Osteoblast (primary cell): ENCODE results near the gene PABPC4L. TPM values are rescaled to one million over a fixed set of nuclear protein-coding genes. Genes with fewer than 3 reads are reported as not detected.

Source experiments
- DNase-seq: peaks from one replicate; pipeline ENCODE4 v3.0.0; 2011; ENCODE audit warnings: low spot score, mixed read lengths; ENCODE audit not compliant: insufficient read length; ENCODE audit errors: missing footprints
- H2AFZ ChIP-seq: 2 replicates; pipeline ENCODE4 v1.6.0; 2011; ENCODE audit warnings: mild to moderate bottlenecking, low read length
- H3K27ac ChIP-seq: 2 replicates; pipeline ENCODE4 v1.5.1; 2011; ENCODE audit warnings: mild to moderate bottlenecking, low read depth, low read length, moderate library complexity
- H3K27me3 ChIP-seq: 2 replicates; pipeline ENCODE4 v1.6.0; 2012; ENCODE audit warnings: mild to moderate bottlenecking, control low read depth, inconsistent platforms, low read length, moderate library complexity; ENCODE audit not compliant: insufficient read depth
- H3K36me3 ChIP-seq: 2 replicates; pipeline ENCODE4 v1.5.1; 2011; ENCODE audit warnings: mild to moderate bottlenecking, low read length, control low read depth, moderate library complexity; ENCODE audit not compliant: insufficient read depth
- H3K4me1 ChIP-seq: 2 replicates; pipeline ENCODE4 v1.5.1; 2011; ENCODE audit warnings: mild to moderate bottlenecking, low read length, control low read depth, moderate library complexity; ENCODE audit not compliant: insufficient read depth
- H3K4me2 ChIP-seq: 2 replicates; pipeline ENCODE4 v1.6.0; 2011; ENCODE audit warnings: mild to moderate bottlenecking, low read length; ENCODE audit not compliant: insufficient read depth
- H3K4me3 ChIP-seq: fragments of 200-600 bp; sonication (generic); 3 replicates; pipeline ENCODE4 v1.5.1; 2012; ENCODE audit warnings: mild to moderate bottlenecking, low read length, inconsistent platforms; ENCODE audit not compliant: insufficient read depth
- H3K79me2 ChIP-seq: 2 replicates; pipeline ENCODE4 v1.6.0; 2012; ENCODE audit warnings: mild to moderate bottlenecking, low read length, control low read depth, inconsistent platforms; ENCODE audit not compliant: insufficient read depth
- H3K9me3 ChIP-seq: 2 replicates; pipeline ENCODE4 v1.5.1; 2011; ENCODE audit warnings: low read depth, low read length, control low read depth
- H4K20me1 ChIP-seq: 2 replicates; pipeline ENCODE4 v1.6.0; 2012; ENCODE audit warnings: mild to moderate bottlenecking, low read length, control low read depth; ENCODE audit not compliant: insufficient read depth
- total RNA-seq: library from RNA; depleted of rRNA; stranded (reverse); fragments of >200 nt; gene quantifications from 2 replicates; pipeline ENCODE4 v1.2.3, GENCODE V29; 2012
- TF ChIP-seq, protein P1 (sequence below): IDR thresholded peaks from 2 replicates; pipeline ENCODE4 v1.5.1; 2011; ENCODE audit warnings: mild to moderate bottlenecking, low read depth, low read length, moderate library complexity; ENCODE audit errors: extremely low read depth

The PABPC4L gene
- total RNA-seq, result 1.1 and 2.7 TPM in 2 replicates

DNA sequence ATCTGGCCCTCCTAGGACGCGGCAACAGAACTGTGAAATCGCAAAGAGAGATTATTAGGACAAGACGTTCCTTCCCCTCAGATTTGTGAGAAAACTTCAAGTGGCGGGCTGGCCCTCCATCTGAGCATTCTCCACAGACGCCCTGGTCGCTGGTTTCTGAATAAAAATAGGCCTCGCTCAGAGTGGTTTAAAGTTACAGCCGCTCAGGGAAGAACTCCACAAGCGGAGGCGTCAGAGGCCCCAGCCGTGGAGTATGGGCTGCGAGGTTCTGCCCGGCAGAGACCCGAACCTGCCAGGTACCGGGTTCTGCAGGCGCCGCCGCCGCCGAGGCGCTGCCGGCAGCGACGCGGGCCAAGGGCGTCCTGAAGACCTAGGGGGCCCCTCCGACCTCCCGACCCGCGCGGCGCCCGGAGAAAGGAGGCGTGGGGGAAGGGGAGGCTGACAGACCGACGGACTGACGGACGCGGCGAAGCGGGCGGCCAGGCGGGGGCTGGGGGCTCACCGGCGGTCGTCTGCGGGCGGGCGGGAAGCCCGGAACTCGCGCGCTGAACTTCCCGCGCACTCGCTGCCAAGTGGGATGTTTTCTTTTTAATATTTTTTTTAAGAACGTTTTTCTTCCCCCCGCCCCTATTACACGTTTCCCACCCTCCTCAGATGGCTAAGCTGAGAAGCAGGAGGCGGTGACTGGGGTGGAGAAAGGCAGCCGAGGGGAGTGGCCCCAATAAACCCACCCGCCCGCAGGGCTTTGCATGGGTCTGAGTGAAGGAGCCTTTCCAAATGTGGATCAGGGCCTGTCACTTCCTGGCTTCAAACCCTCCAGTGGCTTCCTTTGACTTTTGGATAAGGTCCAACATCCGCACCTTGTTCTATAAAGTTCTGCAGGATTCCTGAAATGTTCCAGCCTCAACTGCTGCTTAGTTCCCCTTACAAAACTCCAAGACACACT lies at the start of gene PABPC4L:
Gene PABPC4L (minus strand): TSS at position 574 of the 946 bp plus-strand sequence. CDS start 770 bp downstream, outside the sequence.
- peak; percentile 72 for DNase-seq
- Histone ChIP-seq H3K9me3 (no peaks in the 10 kb centered on the region), H3K4me1 (no peaks in the 10 kb centered on the region), H3K27me3 (no peaks in the 10 kb centered on the region), H3K79me2 (no peaks in the 10 kb centered on the region), H2AFZ (peak within 1 kb of the TSS; percentile 97), H3K4me2 (peak within 1 kb of the TSS; percentile 84), H4K20me1 (no peaks in the 10 kb centered on the region), H3K4me3 (peak within 1 kb of the TSS; percentile 74), H3K27ac (no peak within 1 kb of the TSS), H3K36me3 (no peaks in the 10 kb centered on the region)
- TF ChIP-seq, protein P1, sequence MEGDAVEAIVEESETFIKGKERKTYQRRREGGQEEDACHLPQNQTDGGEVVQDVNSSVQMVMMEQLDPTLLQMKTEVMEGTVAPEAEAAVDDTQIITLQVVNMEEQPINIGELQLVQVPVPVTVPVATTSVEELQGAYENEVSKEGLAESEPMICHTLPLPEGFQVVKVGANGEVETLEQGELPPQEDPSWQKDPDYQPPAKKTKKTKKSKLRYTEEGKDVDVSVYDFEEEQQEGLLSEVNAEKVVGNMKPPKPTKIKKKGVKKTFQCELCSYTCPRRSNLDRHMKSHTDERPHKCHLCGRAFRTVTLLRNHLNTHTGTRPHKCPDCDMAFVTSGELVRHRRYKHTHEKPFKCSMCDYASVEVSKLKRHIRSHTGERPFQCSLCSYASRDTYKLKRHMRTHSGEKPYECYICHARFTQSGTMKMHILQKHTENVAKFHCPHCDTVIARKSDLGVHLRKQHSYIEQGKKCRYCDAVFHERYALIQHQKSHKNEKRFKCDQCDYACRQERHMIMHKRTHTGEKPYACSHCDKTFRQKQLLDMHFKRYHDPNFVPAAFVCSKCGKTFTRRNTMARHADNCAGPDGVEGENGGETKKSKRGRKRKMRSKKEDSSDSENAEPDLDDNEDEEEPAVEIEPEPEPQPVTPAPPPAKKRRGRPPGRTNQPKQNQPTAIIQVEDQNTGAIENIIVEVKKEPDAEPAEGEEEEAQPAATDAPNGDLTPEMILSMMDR, result no peak

DNA sequence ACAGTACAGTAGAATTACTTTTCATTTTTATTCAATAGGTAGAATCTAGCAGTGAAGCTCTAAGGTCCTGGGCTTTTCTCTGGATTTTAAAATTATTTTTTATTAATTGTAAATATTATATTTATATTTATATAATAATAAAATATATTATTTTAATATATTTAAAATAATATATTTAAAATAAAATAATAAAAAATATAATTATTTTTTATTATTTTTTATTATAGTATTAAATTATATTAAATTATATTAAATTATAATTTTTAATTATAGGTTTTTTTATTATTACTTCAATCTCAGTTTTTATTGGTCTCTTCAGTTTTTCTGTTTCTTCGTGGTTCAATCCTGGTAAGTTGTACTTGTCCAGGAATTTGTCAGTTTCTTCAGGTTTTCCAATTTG lies 49.7 kb upstream of the PABPC4L start:
- Histone ChIP-seq H3K27me3 (no peaks in the 10 kb centered on the region), H3K4me3 (no peak overlapping the region), H3K4me2 (no peak overlapping the region), H4K20me1 (no peaks in the 10 kb centered on the region), H3K9me3 (no peaks in the 10 kb centered on the region), H3K79me2 (no peaks in the 10 kb centered on the region), H3K4me1 (no peaks in the 10 kb centered on the region), H3K27ac (no peak overlapping the region), H3K36me3 (no peaks in the 10 kb centered on the region), H2AFZ (no peak overlapping the region)
- TF ChIP-seq, protein P1, result no peak
- DNase-seq, result no peak

- Histone ChIP-seq H3K27ac (no peak overlapping the region), H3K9me3 (no peaks in the 10 kb centered on the region), H3K79me2 (no peaks in the 10 kb centered on the region), H2AFZ (no peak overlapping the region), H3K4me1 (no peaks in the 10 kb centered on the region), H3K4me3 (no peak overlapping the region), H4K20me1 (no peaks in the 10 kb centered on the region), H3K27me3 (no peaks in the 10 kb centered on the region), H3K36me3 (no peaks in the 10 kb centered on the region), H3K4me2 (no peak overlapping the region)
- TF ChIP-seq, protein P1, result no peak
- DNase-seq, result no peak
Measured at GRCh38 chr4:134243742-134244713, 42.4 kb upstream of the PABPC4L start.
